Adrenal gland (tissue), 12 donors: ENCODE data around the gene CLDN3. TPM values are rescaled to one million over a fixed set of nuclear protein-coding genes. Genes with fewer than 3 reads are reported as not detected.

ENCODE experiments used
- DNase-seq, 7 donors: peaks; one replicate each; pipeline ENCODE4 v3.0.0-alpha.2; 2019 to 2020
- H3K27ac ChIP-seq, 5 donors: fragments of 200-600 bp; sonication (generic) in 4 of 5; 1 replicate in 3 of 5; 2 replicates in 2 of 5; pipeline versions ENCODE4 v1.5.1 to v1.8.0; 2016 to 2020; ENCODE audit warnings: mild to moderate bottlenecking in 1 of 5
- H3K27me3 ChIP-seq: fragments of 200-600 bp; 2 replicates; pipeline ENCODE4 v1.8.0; 2021
- H3K36me3 ChIP-seq, 2 donors: fragments of 200-600 bp; replicated peaks in 1 of 2; 1 replicate in 1 of 2; 2 replicates in 1 of 2; pipeline versions ENCODE4 v1.5.1 to v1.8.0; 2018 to 2022
- H3K4me1 ChIP-seq, 2 donors: fragments of 200-600 bp; replicated peaks in 1 of 2; 1 replicate in 1 of 2; 2 replicates in 1 of 2; pipeline versions ENCODE4 v1.5.1 to v1.8.0; 2018 to 2021
- H3K4me3 ChIP-seq, 4 donors: fragments of 200-600 bp; sonication (generic) in 3 of 4; one replicate each; pipeline ENCODE4 v1.5.1; 2016 to 2018
- H3K9me3 ChIP-seq, 3 donors: fragments of 200-600 bp; sonication (generic) in 1 of 3; replicated peaks in 1 of 3; 1 replicate in 2 of 3; 2 replicates in 1 of 3; pipeline versions ENCODE4 v1.5.1 to v1.8.0; 2016 to 2021
- CTCF ChIP-seq, 6 experiments: fragments of 450-650 bp in 4 of 6; fragments of 200-600 bp in 2 of 6; sonication (generic) in 1 of 6; IDR thresholded peaks; 1 replicate in 5 of 6; 2 replicates in 1 of 6; pipeline versions ENCODE4 v1.5.1 to v1.8.0; 2016 to 2021; ENCODE audit warnings: antibody characterized with exemption in 6 of 6, mild to moderate bottlenecking in 2 of 6, moderate library complexity in 1 of 6
- POLR2A ChIP-seq, 2 donors: fragments of 450-650 bp; IDR thresholded peaks; one replicate each; pipeline ENCODE4 v1.6.1; 2017; ENCODE audit warnings: antibody characterized with exemption in 2 of 2, mild to moderate bottlenecking in 2 of 2, moderate library complexity in 1 of 2
- WGBS, 4 donors: extraction: QIAGEN DNeasy Blood & Tissue Kit in 2 of 4; methylation state at CpG; one replicate each; pipeline versions ENCODE4 v1.1.5 to v1.1.7; 2013 to 2017; 5-methylcytosine and 5-hydroxymethylcytosine counted together
- intact Hi-C, 2 donors: fragments of 100-400 bp; cut with DNase I; formaldehyde crosslinking; loops; one replicate each; pipeline versions ENCODE4 v1.14.1 to v1.15.0; 2022 to 2023
- polyA plus RNA-seq, 3 donors: library from polyadenylated mRNA; stranded (reverse); fragments of 200-250 nt in 2 of 3; fragments of 350-450 nt in 1 of 3; fragmentation: Illumina TruSeq in 1 of 3; extraction: RNeasy Lipid Tissue Mini Kit (QIAGEN cat#74804) in 1 of 3; gene quantifications; one replicate each; pipeline ENCODE4 v1.2.3, GENCODE V29; 2013 to 2014
- total RNA-seq, 9 donors: library from RNA; depleted of rRNA in 4 of 9; stranded (reverse); fragments of >200 nt in 4 of 9; fragments of 120-200 nt in 1 of 9; fragmentation: NEBNext Ultra II Directional in 1 of 9; extraction: Animal tissue kit (Norgen Biotek cat#: 25700) in 1 of 9; gene quantifications; one replicate each; pipeline versions ENCODE4 v1.1.0 to v1.2.4, GENCODE V29; 2013 to 2023
- donor health status: healthy with polysubstance abuse.
- donor health status: Bipolar disorder and iron deficiency.
- donor health status: DM: yes; HTN: yes; CAD: no.
- donor health status: DM: no; HTN: no; CAD: no.
- donor health status: DM: no; HTN: no; CAD: no.
- donor health status: DM: yes; HTN: yes; CAD: no.

CLDN3 gene
- total and polyA plus RNA-seq, 12 donors: 0.22 to 0.72 (median 0.36) TPM; not detected in 6

GRCh38 chr7:73730485-73730884 lies 39.6 kb downstream of the CLDN3 start:
- Histone ChIP-seq H3K27me3 (peaks cover 4% of the 10 kb centered on the region), H3K4me1 (no peaks in the 10 kb centered on the region), H3K4me3 (no peak overlapping the region), H3K9me3 (no peaks in the 10 kb centered on the region), H3K27ac (no peak overlapping the region), H3K36me3 (peaks cover 0 to under 1% of the 10 kb centered on the region in 2 donors)
- WGBS, 4 donors: 7 to 17% (median 13%) methylated on average over 3 of the region's 3 CpGs
- DNase-seq: no peak
- intact Hi-C loops: no loop called here
- TF ChIP-seq CTCF (IDR thresholded peaks at IDR 0.05): no peak
- TF ChIP-seq POLR2A (IDR thresholded peaks at IDR 0.05): no peak

GRCh38 chr7:73728551-73728950 lies 41.5 kb downstream of the CLDN3 start:
- intact Hi-C loops: loop anchor here in 1 of 2 donors (5.0 kb wide), 1 partner anchor 121 kb away; no protein-coding TSS in a partner anchor

GRCh38 chr7:73727952-73728351 lies 42.1 kb downstream of the CLDN3 start:
- H3K9me3 ChIP-seq: no peaks in the 10 kb centered on the region
- no peak overlapping the region for H3K4me3 ChIP-seq
- H3K36me3 ChIP-seq: no peaks in the 10 kb centered on the region
- intact Hi-C loops: loop anchor here in 1 of 2 donors (5.0 kb wide), 1 partner anchor 121 kb away; no protein-coding TSS in a partner anchor
- no peak overlapping the region for H3K27ac ChIP-seq
- TF ChIP-seq CTCF (IDR thresholded peaks at IDR 0.05) (no peak), POLR2A (IDR thresholded peaks at IDR 0.05) (no peak)
- no peaks in the 10 kb centered on the region for H3K4me1 ChIP-seq
- peaks cover 4% of the 10 kb centered on the region for H3K27me3 ChIP-seq
- no peak for DNase-seq
- 50 to 66% (median 60%) methylated on average over 3 of the region's 3 CpGs for WGBS, 4 donors

More at GRCh38 chr7:73728551-73728950, 41.5 kb downstream of the CLDN3 start:
- Histone ChIP-seq H3K4me1 (no peaks in the 10 kb centered on the region), H3K36me3 (no peaks in the 10 kb centered on the region), H3K9me3 (no peaks in the 10 kb centered on the region), H3K4me3 (no peak overlapping the region), H3K27me3 (peaks cover 4% of the 10 kb centered on the region), H3K27ac (no peak overlapping the region)
- WGBS, 4 donors: 39 to 61% (median 52%) methylated on average over 5 of the region's 5 CpGs
- TF ChIP-seq CTCF (IDR thresholded peaks at IDR 0.05): no peak
- TF ChIP-seq POLR2A (IDR thresholded peaks at IDR 0.05): no peak
- no peak for DNase-seq

- no peaks in the 10 kb centered on the region for H3K9me3 ChIP-seq
- WGBS, 4 donors: 20 to 52% (median 43%) methylated on average over 1 of the region's 1 CpG
- H3K27ac ChIP-seq: no peak overlapping the region
- H3K27me3 ChIP-seq: peaks cover 4% of the 10 kb centered on the region
- no peak for TF ChIP-seq POLR2A (IDR thresholded peaks at IDR 0.05)
- no peak for TF ChIP-seq CTCF (IDR thresholded peaks at IDR 0.05)
- DNase-seq: no peak
- no peaks in the 10 kb centered on the region for H3K36me3 ChIP-seq
- H3K4me1 ChIP-seq: no peaks in the 10 kb centered on the region
- H3K4me3 ChIP-seq: no peak overlapping the region
- intact Hi-C loops: loop anchor here in 1 of 2 donors (5.0 kb wide), 1 partner anchor 119 kb away; no protein-coding TSS in a partner anchor
These were observed 44.0 kb downstream of the CLDN3 start for GRCh38 chr7:73726083-73726466.
